Occipital lobe (tissue), 2 donors: ENCODE results near the gene URB1. TPM values are rescaled to one million over a fixed set of nuclear protein-coding genes. Genes with fewer than 3 reads are reported as not detected.
"Not testable (repeated sequence)": the region's sequence is repeated elsewhere in the genome, so short reads cannot be mapped to it uniquely, and the experiment has no call there.

Source experiments
- DNase-seq: peaks from one replicate; lab custom pipeline; 2025; lab: John Stamatoyannopoulos, UW
- total RNA-seq: library from RNA; depleted of rRNA; stranded (reverse); fragments of >200 nt; gene quantifications from one replicate; pipeline ENCODE4 v1.2.3, GENCODE V29; 2014

URB1 gene
- total RNA-seq, 1 donor from 2014 or later: 13.1 TPM

DNA sequence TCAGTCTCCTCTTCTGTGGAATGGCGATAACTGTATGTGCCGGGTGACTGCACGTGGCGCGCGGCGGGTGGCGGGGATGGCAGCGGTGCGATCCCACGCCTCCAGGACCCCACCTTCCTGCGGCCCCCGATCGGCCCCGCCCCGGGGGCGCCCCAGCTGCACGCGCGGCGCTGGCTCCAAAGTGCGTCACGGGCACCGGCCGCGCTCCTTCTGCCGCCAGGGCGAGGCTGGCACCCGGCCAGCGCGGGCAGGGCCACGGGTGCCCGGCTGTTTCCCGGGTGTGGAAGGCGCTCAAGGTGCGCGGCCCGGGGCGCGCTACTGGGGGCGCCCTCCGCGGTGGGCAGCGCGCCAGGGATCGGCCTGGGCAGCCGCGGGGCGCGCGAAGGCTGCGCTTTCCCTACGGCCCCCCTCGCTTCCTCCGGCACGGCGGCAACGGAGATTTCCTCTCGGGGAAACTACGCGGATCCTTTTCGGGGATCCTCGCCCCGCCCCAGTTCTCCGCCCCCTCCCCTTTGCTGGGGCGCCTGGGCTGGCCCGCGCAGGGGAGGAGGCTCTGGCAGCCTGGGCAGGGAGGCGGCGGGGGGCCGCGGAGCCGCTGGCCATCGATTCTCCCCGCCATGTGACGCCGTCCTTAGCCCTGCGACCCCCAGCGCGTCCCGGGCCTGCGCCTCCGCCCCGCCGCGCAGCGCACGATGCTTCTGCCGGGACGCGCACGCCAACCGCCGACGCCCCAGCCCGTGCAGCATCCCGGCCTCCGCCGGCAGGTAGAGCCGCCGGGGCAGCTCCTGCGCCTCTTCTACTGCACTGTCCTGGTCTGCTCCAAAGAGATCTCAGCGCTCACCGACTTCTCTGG lies 19.6 kb upstream of the URB1 start, which contains the start of gene EVA1C:
Gene EVA1C, plus strand, starts transcription at position 545 of the 853 bp plus-strand sequence. Its CDS starts 148 bp downstream, at position 693.
- peak; percentile 41 for DNase-seq

DNA sequence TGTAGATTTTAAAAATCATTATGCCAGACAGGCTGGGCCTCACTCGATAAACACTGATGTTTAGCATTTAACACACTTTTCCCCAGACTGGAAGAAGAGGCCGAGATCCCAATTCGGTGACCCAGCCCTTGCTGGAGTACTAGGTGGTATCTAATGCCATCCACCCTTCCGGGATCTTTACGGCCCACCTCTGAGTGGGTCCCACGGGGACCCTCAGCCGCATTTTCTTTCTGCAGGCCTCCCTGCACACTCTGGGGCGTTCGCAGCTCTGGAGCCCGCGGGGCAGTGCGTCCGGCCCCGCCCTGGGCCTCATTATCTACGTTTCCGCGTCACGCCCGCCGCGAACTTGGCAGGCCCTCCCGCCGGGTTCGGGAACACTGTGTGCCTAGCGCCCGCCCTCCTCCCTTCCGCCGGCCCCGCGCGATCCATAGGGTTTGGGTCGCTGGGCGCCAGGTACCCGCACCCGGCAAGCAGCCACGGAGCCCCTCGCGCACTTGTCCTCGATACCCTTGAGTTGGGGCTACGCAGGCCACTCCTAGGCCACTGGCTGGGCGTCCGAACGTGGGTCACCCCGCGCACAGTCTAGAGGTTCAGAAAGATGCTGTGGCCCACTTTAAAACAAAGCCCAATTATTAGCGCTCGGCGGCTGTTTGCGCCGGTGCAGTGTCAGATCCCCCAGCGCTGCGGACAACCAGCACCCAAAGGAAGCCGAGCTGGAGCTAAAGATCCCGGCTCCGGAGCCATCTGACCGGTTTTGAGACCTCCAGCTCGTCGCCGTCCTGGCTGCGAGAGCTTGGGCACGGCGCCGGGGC lies 18.7 kb upstream of the URB1 start:
- DNase-seq: peak; percentile 63

DNA sequence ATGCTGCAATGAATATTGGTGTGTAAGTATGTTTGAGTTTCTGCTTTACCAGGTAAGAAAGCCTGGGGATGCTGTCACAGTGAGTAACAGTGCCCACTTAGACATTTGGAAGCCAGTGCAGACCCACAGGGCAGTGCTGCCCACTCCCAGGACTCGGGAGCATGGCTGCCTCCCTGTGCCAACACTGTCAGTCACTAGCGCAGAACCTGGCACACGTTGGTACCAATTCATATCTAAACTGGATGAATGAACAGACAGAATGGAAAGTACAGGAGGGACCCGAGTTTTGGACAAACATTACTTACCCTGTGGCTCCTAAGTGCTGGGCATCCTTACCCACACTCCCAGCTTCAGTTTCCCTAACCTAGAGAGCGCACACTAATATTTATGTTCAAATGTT lies 18.1 kb upstream of the URB1 start:
- no peak for DNase-seq

DNA sequence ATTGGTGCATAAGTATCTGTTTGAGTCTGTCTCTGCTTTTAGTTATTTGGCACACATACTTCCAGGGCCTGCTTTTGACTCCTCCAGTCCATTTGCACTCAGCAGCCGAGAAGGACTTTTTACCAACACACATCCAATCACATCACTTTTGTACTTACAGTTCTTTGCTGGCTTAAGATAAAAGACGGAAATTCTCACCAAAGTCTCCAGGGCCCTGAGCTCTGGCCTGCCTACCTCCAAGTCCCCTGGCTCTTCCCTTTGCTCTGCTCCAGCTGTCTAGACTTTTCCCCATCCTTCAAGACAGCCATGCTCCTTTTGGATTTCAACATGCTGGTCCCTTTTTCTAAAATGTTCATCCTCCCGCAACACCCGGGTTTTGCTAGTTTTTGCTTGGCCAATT lies 17.5 kb upstream of the URB1 start:
- no peak for DNase-seq

DNA sequence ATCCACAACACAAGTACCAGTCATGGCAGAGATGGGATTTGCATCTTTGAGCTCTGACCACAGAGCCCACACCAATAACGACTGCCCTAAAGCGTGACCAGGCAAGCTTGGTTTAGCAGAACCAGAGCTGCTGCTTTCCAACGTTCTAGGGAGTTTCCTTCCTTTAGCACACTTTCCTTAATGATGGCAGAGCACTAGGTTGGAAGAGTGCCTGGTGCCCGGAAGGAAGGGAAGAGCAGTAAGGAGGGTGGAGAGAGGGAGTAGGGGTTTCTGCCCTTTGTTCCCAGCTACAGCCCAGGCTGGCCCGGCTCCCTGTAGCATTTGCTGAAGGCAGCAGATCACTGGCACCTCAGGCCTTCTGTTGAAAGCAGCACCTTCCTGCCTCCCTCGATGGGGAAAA lies 13.6 kb upstream of the URB1 start:
- no peak for DNase-seq

DNA sequence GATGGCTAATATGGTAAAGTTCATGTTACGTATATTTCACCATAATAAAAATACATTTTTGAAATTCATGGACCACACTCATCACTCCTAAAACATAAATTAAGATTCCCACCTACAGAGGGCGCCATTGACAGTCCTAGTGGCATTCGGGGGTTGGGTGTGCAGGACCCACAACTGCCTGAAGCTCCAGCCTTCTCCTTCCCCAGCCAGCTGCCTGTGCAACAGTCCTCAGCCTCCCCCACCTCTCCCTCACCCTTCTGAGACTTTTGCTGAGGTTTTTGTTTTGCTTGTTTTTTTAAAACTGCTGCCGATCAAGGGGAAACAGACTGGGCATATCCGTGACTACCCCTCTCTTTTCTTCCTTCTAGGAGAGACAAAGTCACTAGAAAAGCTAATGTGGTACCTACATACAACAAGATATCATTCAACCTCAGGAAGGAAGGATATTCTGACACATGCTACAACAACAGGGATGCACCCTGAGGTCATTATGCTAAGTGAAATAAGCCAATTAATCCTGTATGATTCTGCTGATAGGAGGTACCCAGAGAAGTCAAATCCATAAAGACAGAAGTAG lies 10.5 kb upstream of the URB1 start:
- DNase-seq: peak; percentile 16

DNA sequence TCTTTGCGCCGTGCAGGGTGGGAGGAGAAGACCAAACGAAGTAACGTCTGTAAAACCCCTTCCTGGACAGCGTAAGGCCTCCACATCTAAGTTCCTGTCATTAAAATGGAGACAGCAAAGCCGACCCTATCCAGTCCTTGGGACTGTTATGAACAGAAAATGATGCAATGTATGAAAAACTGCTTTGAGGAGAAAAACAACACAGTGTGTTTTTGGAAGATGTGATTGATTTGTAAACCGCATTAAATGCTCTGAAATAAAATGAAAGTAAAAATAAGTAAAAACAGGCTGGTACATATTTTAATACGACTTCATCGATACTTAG lies 827 bp upstream of the URB1 start:
- DNase-seq: no peak

DNA sequence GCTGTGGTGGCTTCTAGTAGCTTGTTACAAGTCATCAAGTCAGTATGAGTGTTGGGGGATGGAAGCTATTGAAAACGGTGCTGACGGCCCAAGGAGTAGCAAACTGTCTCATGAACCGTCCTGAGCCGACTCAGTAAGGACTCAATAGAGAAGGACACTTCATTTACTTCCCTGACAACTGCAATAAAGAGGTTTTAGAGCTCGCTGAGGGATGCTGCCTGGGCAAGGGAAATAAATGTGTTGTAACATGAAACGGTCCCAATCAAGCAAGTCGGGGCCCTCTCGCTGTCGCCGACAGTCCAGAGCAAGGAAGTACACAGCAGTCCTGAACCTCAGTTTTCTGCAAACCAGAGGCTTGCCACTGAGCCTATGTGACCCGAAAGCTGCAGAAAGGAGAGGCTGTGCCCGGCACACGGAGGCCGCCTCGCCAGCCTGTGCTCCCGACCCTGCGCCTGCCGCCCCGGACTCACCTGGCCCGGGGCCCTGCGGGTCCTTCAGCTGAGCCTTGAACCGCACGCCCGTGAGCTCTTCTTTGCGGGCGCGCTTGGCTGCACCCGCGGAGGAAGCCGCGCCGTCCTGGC lies 423 bp downstream of the URB1 start:
- no peak for DNase-seq

DNA sequence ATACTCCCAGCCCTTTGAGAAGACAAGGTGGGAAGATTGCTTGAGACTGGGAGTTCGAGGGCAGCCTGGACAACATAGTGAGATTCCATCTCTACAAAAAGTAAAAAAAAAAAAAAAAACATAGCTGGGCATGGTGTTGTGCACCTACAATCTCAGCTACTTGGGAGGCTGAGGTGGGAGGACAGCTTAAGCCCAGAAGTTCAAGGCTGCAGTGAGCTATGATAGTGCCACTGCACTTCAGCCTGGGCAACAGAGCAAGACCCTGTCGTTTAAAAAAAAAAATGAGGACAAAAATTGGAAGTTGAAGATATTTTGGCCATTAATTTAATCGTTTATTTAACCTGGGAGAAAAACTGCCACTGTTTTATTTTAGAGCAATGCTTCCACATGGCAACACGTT lies 1.1 kb downstream of the URB1 start:
- no peak for DNase-seq

DNA sequence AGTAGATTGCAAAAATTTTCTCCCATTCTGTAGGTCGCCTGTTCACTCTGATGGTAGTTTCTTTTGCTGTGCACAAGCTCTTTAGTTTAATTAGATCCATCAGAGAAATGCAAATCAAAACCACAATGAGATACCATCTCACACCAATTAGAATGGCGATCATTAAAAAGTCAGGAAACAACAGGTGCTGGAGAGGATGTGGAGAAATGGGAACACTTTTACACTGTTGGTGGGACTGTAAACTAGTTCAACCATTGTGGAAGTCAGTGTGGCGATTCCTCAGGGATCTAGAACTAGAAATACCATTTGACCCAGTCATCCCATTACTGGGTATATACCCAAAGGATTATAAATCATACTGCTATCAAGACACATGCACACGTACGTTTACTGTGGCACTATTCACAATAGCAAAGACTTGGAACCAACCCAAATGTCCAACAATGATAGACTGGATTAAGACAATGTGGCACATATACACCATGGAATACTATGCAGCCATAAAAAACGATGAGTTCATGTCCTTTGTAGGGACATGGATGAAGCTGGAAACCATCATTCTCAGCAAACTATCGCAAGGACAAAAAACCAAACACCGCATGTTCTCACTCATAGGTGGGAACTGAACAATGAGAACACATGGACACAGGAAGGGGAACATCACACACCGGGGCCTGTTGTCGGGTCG lies 2.1 kb downstream of the URB1 start:
- DNase-seq: not testable (repeated sequence)

DNA sequence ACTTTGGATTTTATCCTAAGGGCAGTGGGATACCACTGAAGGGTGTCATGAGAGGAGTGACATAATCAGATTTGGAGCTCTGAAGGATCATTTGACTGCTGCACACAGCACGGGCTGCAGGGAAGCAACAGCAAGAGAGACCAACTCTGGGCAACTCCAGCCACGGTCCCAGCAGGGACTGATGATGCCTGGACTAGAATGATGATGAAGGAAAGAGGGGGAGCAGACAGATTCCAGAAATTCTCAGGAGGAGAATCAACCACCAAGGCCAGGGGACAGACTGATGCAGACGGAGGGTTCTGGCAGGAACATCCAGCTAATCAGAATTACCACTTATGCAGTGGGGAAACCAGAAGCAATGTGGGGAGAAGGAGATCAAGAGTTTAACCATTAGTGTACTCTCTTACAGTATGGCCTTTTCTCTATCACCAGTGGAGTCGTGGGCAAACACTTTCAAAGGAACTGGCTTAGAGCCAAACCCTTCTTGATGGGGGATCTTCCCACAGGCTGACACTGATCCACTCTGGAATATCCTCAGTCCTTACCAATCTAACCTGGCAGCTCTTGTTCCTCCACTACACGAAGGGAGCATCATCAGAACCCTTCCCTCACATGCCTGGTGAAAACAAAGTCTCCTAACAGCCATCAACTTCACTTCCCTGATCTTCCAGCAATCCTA lies 3.3 kb downstream of the URB1 start:
- no peak for DNase-seq

DNA sequence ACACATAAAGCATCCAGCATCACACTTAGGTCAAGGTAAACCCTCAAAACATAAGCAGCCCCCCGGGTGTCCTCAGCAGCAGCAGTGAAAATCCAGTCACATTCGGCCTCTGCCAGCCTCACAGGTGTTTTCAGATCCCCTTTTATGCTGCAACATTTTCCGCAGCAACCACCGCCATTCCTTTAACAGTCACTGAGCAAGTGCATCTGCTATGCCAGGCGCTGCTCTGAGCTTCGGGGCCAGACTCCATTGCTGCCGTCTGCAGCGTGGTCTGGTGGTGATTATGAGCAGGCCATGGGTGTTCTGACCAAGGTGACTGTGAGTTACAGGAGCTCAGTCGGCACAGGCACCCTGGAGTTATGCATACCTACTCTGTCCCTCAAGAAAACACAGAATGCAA lies 4.5 kb downstream of the URB1 start:
- no peak for DNase-seq

DNA sequence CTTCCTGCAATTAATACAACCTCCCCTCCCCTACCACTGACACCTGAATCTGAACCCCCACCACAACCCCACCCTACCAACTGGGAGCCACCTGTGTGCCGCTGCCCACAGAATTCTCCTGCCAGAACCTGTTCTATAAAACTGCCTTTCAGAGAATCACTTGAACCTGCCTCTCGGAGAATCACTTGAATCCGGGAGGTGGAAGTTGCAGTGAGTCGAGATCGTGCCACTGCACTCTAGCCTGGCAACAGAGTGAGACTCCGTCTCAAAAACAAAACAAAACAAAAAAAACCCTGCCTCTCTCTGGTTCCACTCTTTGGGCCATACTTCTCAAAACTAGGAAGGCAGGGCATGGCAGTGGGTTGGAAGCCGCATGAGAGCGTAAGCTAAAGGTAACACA lies 5.7 kb downstream of the URB1 start:
- no peak for DNase-seq

DNA sequence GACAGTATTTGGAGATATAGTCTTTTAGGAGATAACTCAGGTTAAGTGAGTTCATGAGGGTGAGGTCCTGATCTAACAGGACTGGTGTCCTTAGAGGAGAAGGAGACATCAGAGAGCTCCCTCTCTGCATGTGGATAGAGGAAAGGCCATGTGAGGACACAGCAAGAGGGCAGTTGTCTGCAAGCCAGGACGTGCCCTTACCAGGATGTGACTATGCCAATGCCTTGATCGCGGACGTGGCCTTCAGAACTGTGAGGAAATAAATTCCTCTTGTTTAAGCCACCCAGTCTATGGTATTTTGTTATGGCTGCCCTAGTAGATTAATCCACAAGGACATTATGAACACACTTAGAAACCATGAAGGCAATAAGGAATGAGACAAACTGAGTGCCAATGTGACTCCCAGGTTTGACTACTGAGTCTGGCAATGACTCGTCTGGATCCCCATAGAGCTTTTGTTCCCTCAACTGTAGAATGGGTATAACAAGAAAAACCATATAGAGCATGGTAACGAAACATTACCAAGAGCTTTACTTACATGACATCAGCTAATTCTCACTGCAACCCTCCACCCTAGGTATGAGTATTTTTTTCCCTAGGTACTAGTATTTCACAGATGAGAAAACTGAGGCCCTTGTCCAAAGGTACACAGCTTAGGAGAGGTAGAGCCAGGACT lies 6.5 kb downstream of the URB1 start:
- DNase-seq: no peak

DNA sequence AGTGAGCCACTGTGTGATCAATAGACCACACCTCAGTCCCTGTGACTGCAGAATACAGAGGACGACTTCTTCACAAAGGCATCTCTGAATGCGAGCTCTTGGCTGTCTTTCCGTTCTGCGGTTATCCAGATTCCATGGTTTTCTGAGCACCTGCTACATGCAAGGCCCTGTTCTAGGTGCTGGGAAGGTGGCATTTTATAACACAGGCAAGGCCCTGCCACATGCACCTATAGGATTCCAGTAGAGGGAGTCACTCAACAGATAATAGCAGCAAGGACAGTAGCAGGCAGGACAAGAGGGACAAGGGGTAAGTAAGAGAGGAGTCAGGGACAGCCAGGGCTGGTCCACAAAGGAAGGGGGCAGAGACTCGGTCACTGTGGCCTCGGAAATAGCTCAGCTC lies 9.0 kb downstream of the URB1 start:
- DNase-seq: no peak

DNA sequence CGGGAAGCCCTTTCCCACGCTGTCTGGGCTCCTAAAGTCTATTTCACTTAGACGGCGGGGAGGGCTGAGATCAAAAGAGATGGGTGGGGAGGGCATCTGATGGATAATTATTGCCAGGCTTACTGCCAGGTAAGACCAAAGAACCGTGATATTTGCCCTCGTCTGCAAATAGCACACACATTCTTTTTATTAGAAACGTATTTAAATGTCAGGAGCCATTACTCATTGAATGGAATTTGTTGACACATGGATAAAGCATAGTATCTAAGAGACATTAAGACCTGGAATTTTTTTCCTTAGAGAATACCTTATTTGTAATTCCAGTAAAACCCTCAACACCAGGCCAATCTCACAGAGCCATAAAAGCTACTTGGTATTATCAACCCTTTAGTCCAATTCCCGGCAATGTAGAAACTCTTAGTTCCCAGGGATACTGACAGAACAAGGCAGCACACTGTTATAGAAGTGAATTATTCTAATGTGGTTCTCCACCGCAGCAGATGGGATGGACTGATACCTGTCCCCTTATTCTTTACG lies 10.6 kb downstream of the URB1 start:
- DNase-seq: no peak

DNA sequence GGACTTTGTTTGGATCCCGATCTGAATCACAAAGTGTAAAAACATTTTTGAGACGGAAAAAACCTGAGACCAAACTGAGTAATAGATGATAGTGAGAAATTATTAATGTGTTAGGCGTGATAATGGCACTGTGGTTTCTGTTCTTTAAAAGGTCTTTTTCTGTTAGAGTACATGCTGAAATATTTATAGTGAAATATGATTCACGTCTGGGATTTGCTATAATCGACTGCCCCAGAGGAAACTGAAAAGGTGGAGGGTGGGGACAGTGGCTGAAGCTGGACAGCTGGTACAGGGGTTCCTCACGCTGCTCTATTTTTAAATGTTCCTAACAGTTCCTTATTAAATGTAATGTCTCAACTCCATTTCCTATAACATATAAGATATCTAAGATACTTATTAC lies 11.2 kb downstream of the URB1 start:
- DNase-seq: no peak

DNA sequence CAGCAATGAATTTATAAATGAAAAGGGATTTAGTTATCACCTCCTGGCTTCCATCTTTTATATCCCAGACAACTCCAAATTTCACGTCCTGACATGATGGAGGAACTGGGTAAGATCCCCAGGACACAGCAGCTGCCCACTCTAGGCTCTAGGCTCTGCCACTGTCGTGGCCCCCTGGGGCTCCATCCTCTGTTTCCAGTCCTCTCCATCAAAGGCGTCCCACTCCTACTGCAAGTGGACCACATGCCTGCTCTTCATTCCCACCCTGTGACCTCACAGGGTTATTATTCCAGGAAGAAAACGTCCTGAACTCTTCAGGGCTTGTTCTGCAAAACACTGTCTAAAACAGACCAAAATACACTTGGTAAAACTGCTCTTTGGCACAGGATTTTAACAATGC lies 11.9 kb downstream of the URB1 start:
- DNase-seq: no peak

DNA sequence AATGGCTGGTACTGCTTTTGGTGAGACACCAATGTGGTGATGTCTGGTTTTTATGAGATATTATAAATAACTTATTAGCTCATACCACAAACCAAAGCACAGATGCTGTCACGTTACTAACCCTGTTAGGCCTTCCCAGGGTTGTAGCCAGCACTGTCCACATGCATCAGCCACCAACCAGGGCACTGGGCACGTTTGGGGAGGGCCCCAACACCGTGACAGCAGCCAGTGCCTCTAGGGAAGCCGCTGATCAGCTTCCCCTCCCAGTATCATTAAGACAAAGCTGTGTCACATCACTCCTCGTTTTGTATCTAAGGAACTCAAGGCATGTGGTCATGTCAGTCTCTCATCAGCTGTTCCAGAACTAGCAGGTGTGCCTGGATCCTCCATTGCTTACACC lies 13.9 kb downstream of the URB1 start:
- no peak for DNase-seq

DNA sequence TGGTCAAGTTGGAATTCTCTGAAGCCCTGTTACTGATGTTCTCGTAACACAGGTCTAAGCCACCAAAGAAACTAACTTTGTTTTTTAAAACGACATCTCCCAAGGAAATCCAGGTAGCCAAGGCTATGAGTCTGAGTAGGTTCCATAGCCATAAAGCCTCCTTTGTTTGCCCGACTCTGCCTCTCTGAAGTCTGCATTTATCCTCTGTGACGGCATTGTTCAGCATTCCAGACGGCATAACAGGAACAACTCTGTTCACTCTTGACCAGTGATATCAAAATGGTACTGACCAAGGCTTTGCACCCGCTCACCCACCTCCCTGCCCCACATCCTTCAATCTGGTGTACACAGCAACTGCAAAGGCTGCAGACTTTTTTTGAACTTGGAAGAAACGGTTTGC lies 14.8 kb downstream of the URB1 start:
- no peak for DNase-seq
